HTERT RPE-1 (cell line): ENCODE data around the gene AMPD3.
"Not testable (repeated sequence)": the region's sequence is repeated elsewhere in the genome, so short reads cannot be mapped to it uniquely, and the experiment has no call there.

Experiments used
- in situ Hi-C: fragments of 300-500 bp; cut with MboI; formaldehyde crosslinking; loops from 4 replicates; pipeline ENCODE4 v1.14.3; 2020; ENCODE audit warnings: low sequenced_read_pairs

The AMPD3 gene

DNA sequence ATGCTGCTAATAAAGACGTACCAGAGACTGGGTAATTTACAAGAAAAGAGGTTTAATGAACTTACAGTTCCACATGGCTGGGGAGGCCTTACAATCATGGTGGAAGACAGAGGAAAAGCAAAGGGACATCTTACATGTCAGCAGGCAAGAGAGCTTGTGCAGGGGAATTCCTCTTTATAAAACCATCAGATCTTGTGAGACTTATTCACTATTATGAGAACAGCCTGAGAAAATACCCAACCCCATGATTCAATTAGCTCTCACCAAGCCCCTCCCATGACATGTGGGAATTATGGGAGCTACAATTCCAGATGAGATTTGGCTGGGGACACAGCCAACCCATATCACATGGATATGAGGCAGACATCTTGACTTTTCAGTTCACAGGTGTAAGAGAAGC is 18.4 kb upstream of the AMPD3 start:
- in situ Hi-C loops: not testable (repeated sequence)

DNA sequence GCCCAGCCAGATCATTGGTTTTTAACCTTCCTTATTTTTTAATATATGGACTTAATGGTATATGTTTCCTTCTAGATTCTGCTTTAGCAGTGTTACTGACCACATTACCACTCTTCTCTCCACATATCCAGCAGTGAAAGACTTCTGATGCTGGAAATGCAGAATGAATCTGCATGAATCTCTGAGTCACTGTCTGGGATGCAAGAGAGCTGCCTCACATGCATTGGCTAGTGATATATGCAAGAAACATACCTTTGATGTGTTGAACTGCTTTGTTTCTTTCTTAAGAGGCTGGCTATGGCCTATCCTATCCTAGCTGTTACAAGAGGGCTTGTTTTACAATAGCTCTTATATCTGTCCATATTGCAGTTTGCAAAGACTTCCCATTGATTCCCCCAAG is 16.6 kb upstream of the AMPD3 start:
- in situ Hi-C loops: no loop called here

GRCh38 chr11:10439351-10439750 is 15.7 kb upstream of the AMPD3 start:
- in situ Hi-C loops: no loop called here

DNA sequence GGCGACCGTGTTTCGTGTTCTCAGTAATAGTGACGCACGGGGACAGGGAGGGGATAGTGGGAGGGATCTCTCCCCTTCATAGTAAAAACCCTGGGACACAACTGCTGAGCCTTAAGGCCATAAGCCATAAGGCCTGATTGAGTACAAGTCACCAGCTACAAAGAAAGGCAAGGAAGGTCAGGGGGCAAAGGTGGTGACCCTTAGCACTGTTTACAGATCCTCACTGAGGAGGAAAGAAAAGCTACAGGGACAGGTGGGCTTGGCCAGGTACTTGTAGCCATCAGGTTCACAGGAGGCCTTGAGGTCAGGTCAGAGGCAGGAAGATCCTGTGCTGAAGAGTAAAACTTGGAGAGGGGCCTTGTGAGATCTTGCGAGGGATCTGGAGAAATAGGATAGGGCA is 15.1 kb upstream of the AMPD3 start:
- in situ Hi-C loops: no loop called here

- in situ Hi-C loops: no loop called here
Measured at GRCh38 chr11:10440401-10440800, 14.7 kb upstream of the AMPD3 start.

- in situ Hi-C loops: no loop called here
Measured at GRCh38 chr11:10441091-10441490, 14.0 kb upstream of the AMPD3 start.

- in situ Hi-C loops: no loop called here
Measured at GRCh38 chr11:10441652-10442503, 13.2 kb upstream of the AMPD3 start.

DNA sequence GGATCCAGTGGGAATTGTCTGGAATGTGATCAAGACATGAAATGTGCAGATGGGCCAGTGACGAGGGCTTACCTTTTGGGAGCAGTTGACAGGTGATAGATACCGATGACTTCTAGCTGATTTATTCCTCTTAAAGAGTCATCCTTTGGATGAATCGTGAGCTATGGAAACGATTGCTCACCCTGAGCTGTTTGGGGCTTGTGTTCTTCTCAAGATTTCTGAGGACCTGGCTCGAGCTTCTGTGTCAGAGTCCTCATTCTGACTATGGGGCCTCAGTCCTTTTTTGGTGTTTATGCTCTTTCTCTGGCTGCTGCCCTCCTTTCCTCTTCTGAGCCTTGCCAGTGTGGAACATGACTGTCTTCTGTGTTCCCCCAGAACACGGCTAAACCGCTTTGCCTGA is 11.9 kb upstream of the AMPD3 start:
- in situ Hi-C loops: no loop called here

DNA sequence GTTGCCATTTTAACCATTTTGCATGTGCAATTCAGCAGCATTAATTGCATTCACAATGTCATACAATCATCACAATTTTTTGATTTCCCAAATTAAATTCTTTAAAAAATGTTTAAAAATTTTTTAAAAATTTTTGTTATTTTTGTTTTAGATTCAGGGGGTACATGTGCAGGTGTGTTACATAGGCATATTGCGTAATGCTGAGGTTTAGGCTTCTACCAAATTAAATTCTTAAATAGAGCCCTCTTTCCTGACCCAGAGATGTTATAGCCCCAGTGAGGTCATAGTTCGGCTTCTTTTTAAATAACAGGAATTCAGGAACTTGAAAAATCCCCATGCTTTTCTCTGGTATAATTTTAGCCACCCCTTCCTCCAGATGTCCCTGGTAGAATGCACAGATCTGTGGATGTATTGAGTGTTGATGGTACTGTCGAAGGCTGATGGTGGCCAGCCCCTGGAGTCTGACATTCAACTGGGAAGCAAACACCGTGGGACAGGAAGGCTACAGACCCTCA is 11.3 kb upstream of the AMPD3 start:
- in situ Hi-C loops: no loop called here

DNA sequence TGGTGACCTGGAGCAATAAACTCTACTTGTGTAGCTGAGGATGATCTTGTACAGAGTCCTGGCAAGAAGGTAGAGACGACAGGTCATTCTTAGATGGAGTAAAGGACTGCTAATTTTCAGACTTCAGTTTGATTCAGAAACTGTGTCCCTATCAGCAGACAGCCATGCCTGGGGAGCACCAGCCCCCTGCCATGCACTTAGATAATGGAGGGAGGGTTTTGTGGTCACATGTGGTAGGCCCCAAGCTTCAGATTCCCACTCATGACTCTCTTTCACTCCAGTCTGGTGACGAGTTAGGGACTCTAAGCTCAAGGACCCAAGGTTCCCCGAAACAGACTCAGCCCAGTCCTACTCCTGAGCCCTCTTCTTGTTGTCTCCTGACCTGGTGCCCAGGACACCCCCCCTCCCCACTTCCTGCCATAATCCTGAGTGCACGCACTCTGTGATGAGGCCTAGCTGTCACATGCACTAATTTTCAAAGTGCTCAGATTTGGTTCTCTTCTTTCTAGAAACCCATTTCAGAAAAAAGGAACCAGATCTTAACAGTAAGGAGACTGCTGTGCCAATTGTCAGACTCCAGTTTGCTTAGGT is 10.2 kb upstream of the AMPD3 start:
- in situ Hi-C loops: no loop called here

GRCh38 chr11:10447445-10447844 is 7.6 kb upstream of the AMPD3 start:
- in situ Hi-C loops: no loop called here

- in situ Hi-C loops: no loop called here
Measured at GRCh38 chr11:10450462-10451425, 4.3 kb upstream of the AMPD3 start.

DNA sequence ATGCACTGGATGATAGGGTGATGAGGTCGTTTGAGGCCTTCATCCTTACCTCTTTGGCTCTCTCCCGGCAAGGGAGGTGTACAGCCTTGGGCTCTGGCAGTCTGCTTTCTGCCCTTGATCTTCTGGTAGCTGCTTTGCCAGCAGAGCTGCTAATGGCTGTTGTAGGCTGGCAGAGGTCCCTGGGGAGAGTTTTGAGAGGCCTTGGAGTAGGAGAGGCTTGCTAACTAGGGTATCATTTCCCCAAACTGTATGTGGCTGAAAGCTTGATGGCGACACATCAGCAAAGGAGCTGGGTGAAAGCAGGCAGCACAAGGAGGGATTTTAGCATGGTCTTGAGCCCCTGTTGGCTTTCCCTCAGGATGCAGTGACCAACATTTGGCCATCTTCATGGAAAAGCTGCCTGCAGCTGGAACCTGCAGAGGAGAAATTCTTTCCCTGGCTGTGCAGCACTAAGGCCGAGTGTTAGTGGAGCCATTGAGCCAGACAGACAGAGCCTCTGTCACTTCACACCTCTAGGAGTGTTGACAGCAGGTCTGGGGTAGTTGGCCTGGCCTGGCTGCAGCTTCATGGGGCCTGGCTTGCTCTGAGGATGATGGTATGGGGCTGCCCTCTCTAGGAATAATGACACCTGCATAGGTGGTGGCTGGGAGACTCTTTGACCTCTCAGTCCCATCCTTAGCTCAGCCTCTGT is 3.5 kb upstream of the AMPD3 start:
- in situ Hi-C loops: no loop called here

- in situ Hi-C loops: no loop called here
Measured at GRCh38 chr11:10452211-10452767, 2.8 kb upstream of the AMPD3 start.

GRCh38 chr11:10453261-10453660 is 1.8 kb upstream of the AMPD3 start:
- in situ Hi-C loops: no loop called here

- in situ Hi-C loops: no loop called here
Measured at GRCh38 chr11:10455637-10456487, 798 bp downstream of the AMPD3 start.

DNA sequence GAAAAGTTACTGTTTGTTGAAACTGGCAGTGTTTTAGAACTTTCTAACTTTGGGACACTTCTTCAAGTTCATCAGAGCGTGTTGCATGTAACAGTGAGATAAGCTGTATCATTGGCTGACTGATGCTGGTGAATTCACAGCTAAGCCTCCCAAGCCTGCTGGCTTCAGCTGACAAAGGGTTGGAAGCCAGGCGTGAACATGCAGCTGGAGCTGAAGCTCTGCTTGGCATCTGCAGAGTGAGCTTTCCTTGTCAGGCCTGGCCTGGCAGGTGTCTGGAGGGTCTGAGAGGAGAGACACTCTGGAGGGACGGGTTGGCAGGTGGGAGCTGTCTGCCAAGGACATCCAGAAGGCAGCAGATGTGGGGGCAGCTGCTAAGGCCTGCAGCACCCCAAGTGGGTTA is 1.5 kb downstream of the AMPD3 start:
- in situ Hi-C loops: no loop called here

DNA sequence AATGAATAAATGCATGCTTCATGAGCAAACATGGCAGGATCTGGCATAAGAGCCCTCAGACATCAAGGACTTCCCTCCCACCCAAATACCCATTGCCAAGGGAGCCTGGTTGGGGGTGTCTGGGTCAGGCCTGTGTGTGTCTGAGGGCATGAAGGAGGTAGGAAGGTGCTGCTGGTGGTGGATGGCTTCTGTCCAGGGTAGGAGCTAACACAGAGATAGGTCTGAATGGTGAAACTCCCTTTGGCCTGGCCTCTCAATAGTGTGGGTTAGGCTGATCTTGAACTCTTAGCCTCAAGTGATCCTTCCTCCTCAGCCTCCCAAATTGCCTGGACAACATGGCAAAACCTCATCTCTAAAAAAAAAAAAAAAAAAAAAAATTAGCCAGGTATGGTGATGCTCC is 2.8 kb downstream of the AMPD3 start:
- in situ Hi-C loops: no loop called here
